HG03520 (cell line): ENCODE measurements around the gene WAC.
"Not testable (repeated sequence)": the region's sequence is repeated elsewhere in the genome, so short reads cannot be mapped to it uniquely, and the experiment has no call there.

Experiments
- ATAC-seq: cut with Tn5 transposase; IDR thresholded peaks from one replicate; pipeline ENCODE4 v1.9.1; 2021; ENCODE audit warnings: mild to moderate bottlenecking, moderate library complexity; ENCODE audit not compliant: unreplicated experiment

The WAC gene

GRCh38 chr10:28606568-28606967, 73.7 kb downstream of the WAC start:
- ATAC-seq, result no peak

GRCh38 chr10:28609636-28610035, 76.7 kb downstream of the WAC start:
- ATAC-seq, result not testable (repeated sequence)

GRCh38 chr10:28612877-28613276, 80.0 kb downstream of the WAC start:
- no peak for ATAC-seq

- ATAC-seq, result no peak
These were observed 83.6 kb downstream of the WAC start for GRCh38 chr10:28616514-28616913.

- no peak for ATAC-seq
These were observed 86.5 kb downstream of the WAC start for GRCh38 chr10:28619455-28619854.

- no peak for ATAC-seq
These were observed 87.3 kb downstream of the WAC start for GRCh38 chr10:28620251-28620650.

GRCh38 chr10:28623483-28623882, 90.6 kb downstream of the WAC start:
- no peak for ATAC-seq

GRCh38 chr10:28624351-28624750, 91.4 kb downstream of the WAC start:
- peak; percentile 44 for ATAC-seq

GRCh38 chr10:28627102-28627501, 94.2 kb downstream of the WAC start:
- ATAC-seq, result no peak

GRCh38 chr10:28628184-28628893, 95.4 kb downstream of the WAC start:
- ATAC-seq, result peak; percentile 75

- ATAC-seq, result no peak
These were observed 99.1 kb downstream of the WAC start for GRCh38 chr10:28631896-28632583.

GRCh38 chr10:28632584-28632945, 99.6 kb downstream of the WAC start:
- no peak for ATAC-seq

- ATAC-seq, result no peak
These were observed 100.8 kb downstream of the WAC start for GRCh38 chr10:28633750-28634149.

GRCh38 chr10:28637346-28637745, 104.4 kb downstream of the WAC start:
- ATAC-seq, result no peak

GRCh38 chr10:28638392-28638791, 105.5 kb downstream of the WAC start:
- ATAC-seq, result no peak

- no peak for ATAC-seq
These were observed 107.6 kb downstream of the WAC start for GRCh38 chr10:28640551-28640950.

- no peak for ATAC-seq
These were observed 111.7 kb downstream of the WAC start for GRCh38 chr10:28644647-28645046.

- ATAC-seq, result no peak
These were observed 119.2 kb downstream of the WAC start for GRCh38 chr10:28652106-28652505.

- ATAC-seq, result no peak
These were observed 119.8 kb downstream of the WAC start for GRCh38 chr10:28652703-28653102.

GRCh38 chr10:28658824-28659223, 125.9 kb downstream of the WAC start:
- ATAC-seq, result not testable (repeated sequence)

GRCh38 chr10:28661035-28661434, 128.1 kb downstream of the WAC start:
- ATAC-seq, result no peak

- peak; percentile 79 for ATAC-seq
These were observed 130.9 kb downstream of the WAC start for GRCh38 chr10:28663576-28664368.
